RKO (cell line): ENCODE results near the gene WTAP.
"Not testable (repeated sequence)": the region's sequence is repeated elsewhere in the genome, so short reads cannot be mapped to it uniquely, and the experiment has no call there.

Source experiments
- DNase-seq: peaks from one replicate; pipeline ENCODE4 v3.0.0-alpha.2; 2016; ENCODE audit warnings: low spot score

The WTAP gene

DNA sequence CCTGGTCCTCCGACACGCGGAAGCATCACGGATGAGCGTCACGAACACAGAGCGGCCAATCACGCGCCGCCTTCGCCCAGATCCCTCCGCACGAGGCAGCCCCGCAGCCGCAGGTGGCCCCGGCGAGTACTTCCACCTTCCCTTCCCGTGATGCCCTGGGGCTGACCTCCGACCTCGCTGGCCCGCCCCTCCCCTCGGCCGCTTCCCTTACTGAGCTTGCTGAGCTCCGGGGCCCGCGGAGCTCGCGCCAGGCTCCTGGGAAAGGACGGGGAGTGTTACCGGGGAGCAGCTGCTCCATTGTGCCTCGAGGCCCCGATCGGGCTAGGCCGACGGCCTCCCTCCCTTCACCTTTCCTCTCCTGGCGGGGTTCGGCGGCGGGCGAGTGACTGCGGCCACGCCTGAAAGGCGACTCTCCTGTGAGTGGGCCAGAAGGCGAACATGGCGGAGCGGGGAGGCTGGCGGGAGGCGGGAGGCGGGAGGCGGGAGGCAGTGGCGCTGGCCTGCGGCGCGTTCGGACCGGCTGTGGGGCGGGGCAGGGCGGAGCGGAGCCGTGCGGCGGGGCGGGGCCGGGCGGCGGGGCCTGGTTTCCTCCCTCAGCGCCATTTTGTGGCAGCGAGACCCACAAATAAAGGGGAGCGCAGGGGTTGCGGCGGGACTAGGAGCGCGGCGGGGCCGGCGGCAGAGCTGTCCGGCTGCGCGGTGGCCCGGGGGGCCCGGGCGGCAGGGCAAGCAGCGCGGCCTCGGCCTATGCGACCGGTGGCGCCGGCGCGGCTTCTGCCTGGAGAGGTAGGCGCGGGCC lies at the start of gene WTAP:
TSS of gene WTAP (plus strand) at position 589 of the 799 bp plus-strand sequence. CDS start 8,760 bp downstream, outside the sequence.
- peak; percentile 94 for DNase-seq

GRCh38 chr6:159677506-159678165 lies 49.7 kb upstream of the WTAP start:
- no peak for DNase-seq

- no peak for DNase-seq
These were observed 48.7 kb upstream of the WTAP start for GRCh38 chr6:159678574-159678973.

DNA sequence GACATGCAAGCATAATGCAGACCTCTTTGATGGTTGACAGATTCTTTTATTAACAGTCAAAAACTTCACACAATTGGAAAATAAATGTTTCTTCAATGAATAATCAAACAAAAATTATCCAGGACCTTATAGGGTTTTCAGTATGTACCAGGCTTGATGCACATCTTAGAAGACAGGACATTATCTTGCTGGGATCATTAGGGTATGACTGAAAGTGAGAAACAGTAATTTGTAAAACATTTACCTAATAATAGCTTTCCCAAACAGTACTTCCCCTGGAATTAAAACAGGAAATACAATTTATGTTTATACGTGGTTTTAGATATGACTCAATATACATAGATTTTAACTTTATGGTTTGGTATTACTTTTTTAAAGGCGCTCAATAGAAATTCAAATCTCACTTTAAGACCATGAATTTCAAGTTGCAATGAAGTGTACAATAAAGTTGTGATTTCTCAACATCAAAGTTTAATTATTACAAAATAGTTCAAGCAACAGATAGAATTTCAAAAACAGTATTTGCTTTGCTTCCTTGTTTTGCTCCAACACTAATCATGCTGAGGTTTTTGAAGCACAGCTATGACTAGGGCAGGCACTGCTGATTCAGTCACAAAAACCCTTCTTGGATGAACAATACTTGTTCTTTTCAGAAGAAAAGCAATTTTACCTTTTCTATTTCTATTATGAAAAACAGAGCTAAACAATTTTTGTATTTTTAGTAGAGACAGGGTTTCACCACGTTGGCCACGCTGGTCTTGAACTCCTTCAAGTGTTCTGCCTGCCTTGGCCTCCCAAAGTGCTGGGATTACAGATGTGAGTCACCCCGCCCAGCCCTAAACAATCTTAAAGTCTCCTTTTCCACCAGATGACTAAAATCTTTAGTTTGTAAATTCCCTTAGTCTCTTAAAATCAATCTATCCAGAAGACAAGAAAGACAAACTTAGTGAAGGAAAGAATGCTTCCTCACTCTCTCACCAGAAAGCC lies 47.9 kb upstream of the WTAP start:
- DNase-seq, result no peak

DNA sequence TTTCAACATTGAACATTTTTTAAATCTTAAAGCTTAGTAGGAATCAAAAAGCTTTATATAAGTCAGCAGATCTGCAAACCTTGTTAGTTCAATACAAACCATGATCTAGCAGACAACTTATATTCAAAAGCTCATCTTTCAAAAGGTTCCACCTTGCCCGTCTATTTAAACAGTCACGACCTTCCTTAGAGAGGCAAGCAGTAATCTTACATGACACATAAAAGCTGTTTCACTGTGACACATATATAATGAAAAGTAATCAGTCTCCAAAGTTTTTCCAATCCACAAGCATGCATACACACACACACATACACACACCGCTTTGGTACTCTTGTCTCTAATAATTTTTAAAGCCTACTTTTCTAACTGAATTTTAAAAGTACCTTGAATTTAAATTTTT lies 47.2 kb upstream of the WTAP start:
- DNase-seq, result no peak

- DNase-seq, result no peak
These were observed 46.0 kb upstream of the WTAP start for GRCh38 chr6:159681191-159681880.

DNA sequence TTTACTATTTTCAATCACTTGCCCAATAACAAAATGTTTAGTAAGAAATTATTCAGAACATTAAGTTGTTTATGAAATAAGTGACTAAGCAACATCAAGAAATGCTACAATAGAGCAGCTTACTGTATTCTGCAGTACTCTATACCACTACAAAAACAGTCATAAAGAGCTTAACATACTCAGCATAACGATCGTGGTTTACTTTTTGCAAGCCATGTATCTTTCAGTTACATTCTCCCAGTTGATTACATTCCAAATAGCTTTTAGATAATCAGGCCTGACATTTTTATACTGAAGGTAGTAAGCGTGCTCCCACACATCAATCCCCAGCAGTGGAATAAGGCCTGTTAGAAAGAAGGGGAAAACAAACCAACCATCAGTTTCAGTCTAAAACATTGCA lies 45.0 kb upstream of the WTAP start:
- DNase-seq, result no peak

DNA sequence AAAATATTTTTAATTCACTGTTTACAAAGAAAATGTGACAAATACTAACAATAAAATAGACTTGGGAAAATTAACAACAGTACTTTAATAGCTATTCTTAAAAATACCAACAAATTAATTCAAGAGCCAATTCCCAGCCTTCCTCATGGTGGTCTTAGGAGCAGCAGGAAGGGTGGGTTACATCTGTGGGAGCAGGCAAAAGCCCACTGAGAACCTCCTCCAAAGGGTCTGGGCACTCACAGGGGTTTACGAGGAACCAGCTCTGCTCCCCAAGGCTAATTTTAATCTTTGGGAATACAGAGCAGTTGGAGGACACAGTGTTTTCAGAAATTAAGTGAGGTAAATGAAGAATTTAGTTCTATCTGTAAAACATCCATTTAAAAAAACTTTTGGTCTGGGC lies 44.5 kb upstream of the WTAP start:
- no peak for DNase-seq

- DNase-seq, result no peak
These were observed 43.3 kb upstream of the WTAP start for GRCh38 chr6:159684013-159684304.

DNA sequence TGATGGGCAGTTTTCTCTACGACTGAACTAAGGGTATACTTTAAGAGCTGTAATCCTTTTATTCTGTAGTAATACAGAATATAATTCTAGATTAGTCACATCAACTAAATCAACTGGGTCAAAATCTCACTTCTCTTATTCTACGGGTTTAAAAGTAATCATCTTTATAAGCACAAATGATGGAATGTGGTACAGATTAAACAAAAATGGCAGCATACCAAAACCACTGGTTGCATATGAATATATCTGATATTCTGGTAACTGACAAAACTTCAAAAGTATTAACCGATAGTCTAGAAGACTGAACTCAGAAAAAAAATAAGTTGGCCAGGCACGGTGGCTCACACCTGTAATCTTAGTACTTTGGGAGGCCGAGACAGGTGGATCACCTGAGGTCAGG lies 41.3 kb upstream of the WTAP start:
- DNase-seq, result no peak

GRCh38 chr6:159686703-159687102 lies 40.6 kb upstream of the WTAP start:
- DNase-seq, result no peak

DNA sequence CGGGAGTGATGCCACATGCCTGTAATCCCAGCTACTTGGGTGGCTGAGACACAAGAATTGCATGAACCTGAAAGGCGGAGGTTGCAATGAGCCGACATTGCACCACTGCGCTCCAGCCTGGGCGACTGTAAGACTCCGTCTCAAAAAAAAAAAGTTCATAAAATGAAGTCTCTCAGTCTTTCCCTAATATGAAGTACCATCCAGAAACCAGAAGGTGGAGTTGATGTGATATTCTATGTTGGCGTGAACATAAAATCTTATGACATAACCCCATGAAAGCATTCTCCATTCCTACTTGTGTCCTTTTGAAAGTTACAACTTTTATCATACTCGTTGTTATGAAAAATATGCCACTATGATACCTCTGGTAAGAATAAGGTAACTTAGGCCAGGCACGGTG lies 40.0 kb upstream of the WTAP start:
- DNase-seq, result no peak

DNA sequence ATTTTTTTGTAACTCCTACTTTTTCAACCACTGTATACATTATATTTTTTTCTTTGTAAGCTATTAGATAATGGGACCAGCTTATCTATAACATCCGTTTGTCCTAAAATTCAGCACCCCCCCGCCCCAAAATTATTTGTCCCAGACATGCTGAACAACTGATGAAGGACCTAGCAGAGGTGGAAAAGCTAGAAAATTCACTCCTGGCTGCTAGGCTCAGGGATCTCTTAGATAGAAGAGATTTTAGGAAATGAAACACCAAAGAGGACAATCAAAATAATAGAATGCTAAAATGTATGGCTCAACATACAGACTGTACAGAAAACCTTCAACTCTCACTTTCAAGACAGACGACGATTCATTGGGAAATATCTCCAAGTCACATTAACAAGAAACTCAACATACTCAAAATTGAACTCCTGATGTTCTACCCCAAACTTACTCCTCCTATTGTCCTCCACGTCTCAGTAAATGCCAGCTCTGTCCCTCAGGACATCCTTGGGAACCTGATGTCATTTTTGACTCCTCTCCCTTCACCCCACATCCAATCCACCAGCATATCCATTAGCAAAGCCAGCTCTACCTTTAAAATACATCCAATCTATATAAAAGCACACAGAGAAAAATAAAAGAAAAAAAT lies 38.9 kb upstream of the WTAP start:
- no peak for DNase-seq

GRCh38 chr6:159689001-159689400 lies 38.3 kb upstream of the WTAP start:
- DNase-seq, result no peak

GRCh38 chr6:159690135-159690534 lies 37.2 kb upstream of the WTAP start:
- not testable (repeated sequence) for DNase-seq

DNA sequence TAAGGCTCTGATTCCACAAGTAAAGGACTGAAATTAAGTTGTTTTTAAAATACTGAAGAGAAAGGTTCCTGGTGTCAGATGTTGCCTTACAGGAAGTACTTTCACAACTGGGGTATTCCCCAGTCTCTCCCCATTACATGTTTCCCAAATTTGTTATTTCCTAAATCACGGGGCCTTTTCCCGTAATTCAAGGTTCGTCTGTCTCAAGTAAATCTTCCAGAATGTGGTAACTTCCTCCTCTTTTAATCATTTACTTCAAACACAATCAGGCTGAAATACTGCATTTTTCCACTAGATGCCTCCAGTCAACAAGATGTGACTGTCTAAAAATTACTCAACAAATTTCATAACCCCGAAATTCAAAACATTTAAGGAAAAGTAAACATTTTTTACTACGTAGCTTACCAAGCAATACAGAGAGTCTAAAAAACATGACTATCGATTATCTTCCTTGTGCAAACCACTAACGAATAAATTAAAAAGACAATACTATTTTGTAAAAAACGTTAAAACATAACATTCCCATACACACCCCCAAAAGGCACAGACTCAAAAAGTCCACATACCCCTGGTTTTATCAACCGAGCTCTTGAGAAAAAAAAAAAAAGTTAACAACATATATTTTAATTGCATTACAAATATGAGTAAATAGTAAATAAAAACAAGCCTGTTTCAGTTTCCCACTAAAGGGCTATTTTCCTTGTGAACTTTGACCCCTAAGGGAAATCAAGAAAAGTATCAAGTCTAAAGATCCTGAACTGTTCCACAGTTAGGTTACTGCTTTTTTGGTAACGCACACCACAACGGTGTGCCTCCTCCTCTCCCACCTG lies 36.0 kb upstream of the WTAP start:
- DNase-seq, result peak; percentile 91

DNA sequence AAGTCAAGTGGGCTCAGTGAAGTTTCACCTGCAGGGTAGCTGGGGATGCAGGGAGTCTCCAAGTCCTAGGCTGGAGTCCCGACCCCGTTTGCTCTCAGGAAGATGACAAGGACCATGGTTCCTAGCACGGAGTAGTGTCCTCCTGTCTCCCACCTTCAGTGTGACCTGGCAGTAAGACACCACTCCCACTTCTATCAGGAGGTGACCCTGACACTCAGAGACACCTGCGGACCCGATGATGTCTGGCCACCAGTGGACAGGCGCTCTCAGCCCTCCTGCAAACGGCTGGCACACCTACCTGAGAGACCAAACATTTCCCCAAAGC lies 35.4 kb upstream of the WTAP start:
- no peak for DNase-seq

- peak; percentile 65 for DNase-seq
These were observed 34.8 kb upstream of the WTAP start for GRCh38 chr6:159692303-159693127.

GRCh38 chr6:159693128-159693893 lies 34.0 kb upstream of the WTAP start, which contains the start of gene SOD2:
Gene SOD2 (minus strand): TSS chr6:159693241. CDS start chr6:159693167, 74 bp downstream.
- DNase-seq, result peak; percentile 90
